H9 (cell line): ENCODE measurements around the gene SDK1. TPM values are rescaled to one million over a fixed set of nuclear protein-coding genes. Genes with fewer than 3 reads are reported as not detected.

ENCODE experiments used
- DNase-seq: peaks from one replicate; pipeline ENCODE4 v3.0.0-alpha.2; 2017
- H2AFZ ChIP-seq: one replicate; pipeline ENCODE4 v1.6.1; 2013; ENCODE audit warnings: mild to moderate bottlenecking, low read length, control low read depth, moderate library complexity
- H2AK5ac ChIP-seq: 2 replicates; pipeline ENCODE4 v1.6.1; 2013; ENCODE audit warnings: low read length, control low read depth, mixed read lengths; ENCODE audit not compliant: insufficient read length
- H2BK120ac ChIP-seq: one replicate; pipeline ENCODE4 v1.6.1; 2013; ENCODE audit warnings: low read depth, mild to moderate bottlenecking, low read length, control low read depth, inconsistent platforms; ENCODE audit not compliant: poor library complexity, severe bottlenecking
- H2BK12ac ChIP-seq: 2 replicates; pipeline ENCODE4 v1.6.1; 2013; ENCODE audit warnings: low read length, control low read depth, mixed read lengths, low read depth; ENCODE audit not compliant: insufficient read length
- H2BK15ac ChIP-seq: 2 replicates; pipeline ENCODE4 v1.6.1; 2013; ENCODE audit warnings: low read depth, low read length, control low read depth
- H2BK20ac ChIP-seq: one replicate; pipeline ENCODE4 v1.6.1; 2013; ENCODE audit warnings: low read depth, mild to moderate bottlenecking, low read length, control low read depth, inconsistent platforms; ENCODE audit not compliant: poor library complexity, severe bottlenecking
- H2BK5ac ChIP-seq: 2 replicates; pipeline ENCODE4 v1.6.1; 2013; ENCODE audit warnings: low read length, control low read depth, mixed read lengths; ENCODE audit not compliant: insufficient read length
- H3K14ac ChIP-seq: 2 replicates; pipeline ENCODE4 v1.6.1; 2013; ENCODE audit warnings: low read length, control low read depth; ENCODE audit not compliant: insufficient read depth
- H3K18ac ChIP-seq: 2 replicates; pipeline ENCODE4 v1.6.1; 2013; ENCODE audit warnings: low read depth, mild to moderate bottlenecking, mixed read lengths, low read length, control low read depth; ENCODE audit not compliant: insufficient read length
- H3K23ac ChIP-seq: 2 replicates; pipeline ENCODE4 v1.6.1; 2013; ENCODE audit warnings: low read length, control low read depth, mixed read lengths, low read depth; ENCODE audit not compliant: insufficient read length
- H3K23me2 ChIP-seq: 2 replicates; pipeline ENCODE4 v1.6.1; 2013; ENCODE audit warnings: low read depth, mild to moderate bottlenecking, mixed read lengths, low read length, control low read depth; ENCODE audit not compliant: insufficient read length, poor library complexity, severe bottlenecking
- H3K27ac ChIP-seq: 2 replicates; pipeline ENCODE4 v1.5.1; 2013; ENCODE audit warnings: low read length, control low read depth, mixed read lengths, low read depth; ENCODE audit not compliant: insufficient read length
- H3K27me3 ChIP-seq: 2 replicates; pipeline ENCODE4 v1.6.1; 2013; ENCODE audit warnings: low read length, control low read depth, inconsistent platforms; ENCODE audit not compliant: insufficient read depth
- H3K4ac ChIP-seq: 2 replicates; pipeline ENCODE4 v1.6.1; 2013; ENCODE audit warnings: low read depth, mild to moderate bottlenecking, control low read depth, inconsistent platforms, low read length, moderate library complexity
- H3K4me1 ChIP-seq: 2 replicates; pipeline ENCODE4 v1.6.1; 2013; ENCODE audit warnings: low read length, control low read depth, inconsistent platforms; ENCODE audit not compliant: insufficient read depth
- H3K4me2 ChIP-seq: 2 replicates; pipeline ENCODE4 v1.6.1; 2013; ENCODE audit warnings: low read length, control low read depth, mixed read lengths; ENCODE audit not compliant: insufficient read length, insufficient read depth
- H3K56ac ChIP-seq: 2 replicates; pipeline ENCODE4 v1.6.1; 2013; ENCODE audit warnings: low read depth, mild to moderate bottlenecking, mixed read lengths, low read length, control low read depth; ENCODE audit not compliant: insufficient read length
- H3K79me1 ChIP-seq: 2 replicates; pipeline ENCODE4 v1.6.1; 2013; ENCODE audit warnings: low read depth, mild to moderate bottlenecking, moderate library complexity, low read length, control low read depth, inconsistent platforms; ENCODE audit not compliant: insufficient read depth, poor library complexity, severe bottlenecking
- H3K79me2 ChIP-seq: 2 replicates; pipeline ENCODE4 v1.6.1; 2013; ENCODE audit warnings: low read length, control low read depth, inconsistent platforms; ENCODE audit not compliant: insufficient read depth
- H3K9ac ChIP-seq: 2 replicates; pipeline ENCODE4 v1.6.1; 2013; ENCODE audit warnings: low read length, control low read depth, mixed read lengths; ENCODE audit not compliant: insufficient read length; ENCODE audit errors: extremely low read depth
- H3K9me3 ChIP-seq: one replicate; pipeline ENCODE4 v1.6.1; 2013; ENCODE audit warnings: low read depth, low read length, inconsistent platforms; ENCODE audit not compliant: control insufficient read depth
- H3T11ph ChIP-seq: one replicate; pipeline ENCODE4 v1.6.1; 2013; ENCODE audit warnings: mild to moderate bottlenecking, low read length, control low read depth, inconsistent platforms
- H4K20me1 ChIP-seq: one replicate; pipeline ENCODE4 v1.6.1; 2013; ENCODE audit not compliant: control insufficient read depth, insufficient read length, insufficient read depth
- H4K5ac ChIP-seq: 2 replicates; pipeline ENCODE4 v1.6.1; 2013; ENCODE audit warnings: low read depth, mild to moderate bottlenecking, mixed read lengths, low read length, control low read depth; ENCODE audit not compliant: insufficient read length
- H4K8ac ChIP-seq: replicated peaks from 2 replicates; pipeline ENCODE4 v1.6.1; 2013; ENCODE audit warnings: low read length, control low read depth, mixed read lengths, low read depth; ENCODE audit not compliant: insufficient read length
- H4K91ac ChIP-seq: 2 replicates; pipeline ENCODE4 v1.6.1; 2013; ENCODE audit warnings: low read depth, mild to moderate bottlenecking, moderate library complexity, mixed read lengths, low read length, control low read depth; ENCODE audit not compliant: insufficient read length
- H3K27ac Mint-ChIP-seq, 3 experiments: 2 replicates in 2 of 3; 3 replicates in 1 of 3; pipeline ENCODE4 v1.8.0; 2020 to 2021; ENCODE audit warnings: mixed read lengths in 3 of 3, mild to moderate bottlenecking in 1 of 3, moderate library complexity in 1 of 3
- H3K27me3 Mint-ChIP-seq: 2 replicates; pipeline ENCODE4 v1.8.0; 2021; ENCODE audit warnings: low read depth, mild to moderate bottlenecking, moderate library complexity, mixed read lengths
- H3K36me3 Mint-ChIP-seq, 3 experiments: 2 replicates in 2 of 3; 3 replicates in 1 of 3; pipeline ENCODE4 v1.8.0; 2020 to 2021; ENCODE audit warnings: low read depth in 3 of 3, mixed read lengths in 3 of 3; ENCODE audit not compliant: insufficient read depth in 1 of 3
- H3K4me1 Mint-ChIP-seq, 2 experiments: 2 replicates each; pipeline ENCODE4 v1.8.0; 2020; ENCODE audit warnings: mixed read lengths in 2 of 2
- H3K4me3 Mint-ChIP-seq, 2 experiments: 2 replicates in 1 of 2; 3 replicates in 1 of 2; pipeline ENCODE4 v1.8.0; 2020 to 2021; ENCODE audit warnings: mild to moderate bottlenecking in 2 of 2, mixed read lengths in 2 of 2, moderate library complexity in 1 of 2
- H3K9me3 Mint-ChIP-seq, 2 experiments: 2 replicates in 1 of 2; 3 replicates in 1 of 2; pipeline ENCODE4 v1.8.0; 2020; ENCODE audit warnings: mild to moderate bottlenecking in 2 of 2, mixed read lengths in 2 of 2, moderate library complexity in 1 of 2
- WGBS: extraction: QIAGEN DNeasy Blood & Tissue Kit; methylation state at CpG from one replicate; pipeline ENCODE4 v1.1.7; 2013; ENCODE audit warnings: missing lambda C conversion rate, low lambda C conversion rate, mixed read lengths; ENCODE audit not compliant: insufficient read length; ENCODE audit errors: extremely low coverage; 5-methylcytosine and 5-hydroxymethylcytosine counted together
- total RNA-seq: library from RNA; stranded (reverse); gene quantifications from 2 replicates; pipeline ENCODE4 v1.2.1, GENCODE V29; 2021
- TF ChIP-seq, protein P1 (sequence below): fragments of 200-600 bp; sonication (generic); conservative IDR thresholded peaks from 3 replicates; pipeline ENCODE4 v1.8.0; 2021; ENCODE audit warnings: antibody characterized with exemption, mild to moderate bottlenecking

SDK1 gene
- total RNA-seq, 1 experiment from 2014 or later = 8.7 TPM

DNA sequence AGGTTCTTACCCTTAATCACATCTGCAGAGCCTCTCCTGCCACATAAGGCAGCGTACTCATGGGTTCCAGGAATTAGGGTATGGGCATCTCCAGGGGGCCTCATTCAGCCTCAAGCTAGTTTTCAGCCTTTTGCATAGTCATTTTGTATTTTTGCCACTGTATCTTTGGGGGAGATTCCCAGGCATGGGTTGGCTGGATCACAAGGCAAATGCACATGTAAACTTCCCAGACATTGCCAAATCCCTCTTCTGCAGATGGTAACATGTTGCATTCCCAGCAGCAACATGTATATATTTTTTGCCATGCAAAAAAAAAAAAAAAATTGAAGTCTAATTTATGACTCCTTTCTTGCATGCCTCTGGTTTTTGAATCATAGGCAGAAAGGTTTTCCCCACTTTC, 785.7 kb downstream of the SDK1 start:
- H3K4me1 Mint-ChIP-seq = peaks cover 7% of the 10 kb centered on the region in 2 experiments
- Histone ChIP-seq H3K56ac (no peak overlapping the region), H2BK20ac (no peak overlapping the region), H4K8ac (no peak overlapping the region), H3K4ac (no peak overlapping the region), H2BK5ac (no peak overlapping the region), H4K5ac (no peak overlapping the region), H3K27ac (no peak overlapping the region), H4K91ac (no peak overlapping the region), H3K79me2 (no peaks in the 10 kb centered on the region), H3K9ac (no peak overlapping the region), H3K27me3 (no peaks in the 10 kb centered on the region), H3K79me1 (no peaks in the 10 kb centered on the region), H3K4me1 (peaks cover 3% of the 10 kb centered on the region; the same call in 1 of the 2 replicates), H3K4me2 (no peak overlapping the region), H2BK12ac (no peak overlapping the region), H3K18ac (no peak overlapping the region), H2BK120ac (no peak overlapping the region), H3K9me3 (peaks cover 10% of the 10 kb centered on the region), H4K20me1 (no peaks in the 10 kb centered on the region), H2BK15ac (no peak overlapping the region), H3K14ac (no peak overlapping the region), H3T11ph (no peak overlapping the region), H3K23ac (no peak overlapping the region), H2AK5ac (no peak overlapping the region), H3K23me2 (no peaks in the 10 kb centered on the region), H2AFZ (no peak overlapping the region)
- TF ChIP-seq, protein P1, sequence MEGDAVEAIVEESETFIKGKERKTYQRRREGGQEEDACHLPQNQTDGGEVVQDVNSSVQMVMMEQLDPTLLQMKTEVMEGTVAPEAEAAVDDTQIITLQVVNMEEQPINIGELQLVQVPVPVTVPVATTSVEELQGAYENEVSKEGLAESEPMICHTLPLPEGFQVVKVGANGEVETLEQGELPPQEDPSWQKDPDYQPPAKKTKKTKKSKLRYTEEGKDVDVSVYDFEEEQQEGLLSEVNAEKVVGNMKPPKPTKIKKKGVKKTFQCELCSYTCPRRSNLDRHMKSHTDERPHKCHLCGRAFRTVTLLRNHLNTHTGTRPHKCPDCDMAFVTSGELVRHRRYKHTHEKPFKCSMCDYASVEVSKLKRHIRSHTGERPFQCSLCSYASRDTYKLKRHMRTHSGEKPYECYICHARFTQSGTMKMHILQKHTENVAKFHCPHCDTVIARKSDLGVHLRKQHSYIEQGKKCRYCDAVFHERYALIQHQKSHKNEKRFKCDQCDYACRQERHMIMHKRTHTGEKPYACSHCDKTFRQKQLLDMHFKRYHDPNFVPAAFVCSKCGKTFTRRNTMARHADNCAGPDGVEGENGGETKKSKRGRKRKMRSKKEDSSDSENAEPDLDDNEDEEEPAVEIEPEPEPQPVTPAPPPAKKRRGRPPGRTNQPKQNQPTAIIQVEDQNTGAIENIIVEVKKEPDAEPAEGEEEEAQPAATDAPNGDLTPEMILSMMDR = no peak
- H3K4me3 Mint-ChIP-seq = no peak overlapping the region
- no peak for DNase-seq
- H3K27me3 Mint-ChIP-seq = no peaks in the 10 kb centered on the region
- no peak overlapping the region for H3K27ac Mint-ChIP-seq
- peaks cover 17 to 18% (median 17%) of the 10 kb centered on the region in 3 experiments for H3K36me3 Mint-ChIP-seq
- peaks cover 18 to 20% of the 10 kb centered on the region in 2 experiments for H3K9me3 Mint-ChIP-seq
- no CpG with 5 or more reads among the region's 1 CpG for WGBS
